HG03442 (cell line): ENCODE measurements around the gene TBX4.
"Not testable (repeated sequence)": the region's sequence is repeated elsewhere in the genome, so short reads cannot be mapped to it uniquely, and the experiment has no call there.

Experiments used
- ATAC-seq: cut with Tn5 transposase; IDR thresholded peaks from one replicate; pipeline ENCODE4 v1.9.1; 2021; ENCODE audit warnings: mild to moderate bottlenecking, moderate library complexity; ENCODE audit not compliant: unreplicated experiment

TBX4 gene

DNA sequence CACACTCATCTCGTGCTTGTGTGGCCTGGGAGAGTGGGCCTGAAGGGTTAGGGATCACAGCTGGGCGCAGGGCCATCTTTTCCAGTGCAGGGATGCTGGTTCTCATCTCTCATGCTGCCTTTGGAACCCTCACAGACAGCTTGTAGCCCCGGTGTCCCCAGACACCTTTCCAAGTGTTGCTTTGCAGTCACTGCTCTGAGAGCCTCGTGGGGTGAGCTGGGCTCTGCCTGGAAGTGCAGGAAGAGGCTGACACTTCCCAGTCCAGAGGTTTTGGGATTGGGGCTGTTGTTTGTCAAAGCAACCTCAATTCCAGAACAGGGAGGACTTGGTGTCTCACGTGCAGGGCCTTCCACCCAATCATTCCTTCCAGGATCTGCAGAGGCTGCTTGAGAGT is 28.2 kb downstream of the TBX4 start:
- no peak for ATAC-seq

DNA sequence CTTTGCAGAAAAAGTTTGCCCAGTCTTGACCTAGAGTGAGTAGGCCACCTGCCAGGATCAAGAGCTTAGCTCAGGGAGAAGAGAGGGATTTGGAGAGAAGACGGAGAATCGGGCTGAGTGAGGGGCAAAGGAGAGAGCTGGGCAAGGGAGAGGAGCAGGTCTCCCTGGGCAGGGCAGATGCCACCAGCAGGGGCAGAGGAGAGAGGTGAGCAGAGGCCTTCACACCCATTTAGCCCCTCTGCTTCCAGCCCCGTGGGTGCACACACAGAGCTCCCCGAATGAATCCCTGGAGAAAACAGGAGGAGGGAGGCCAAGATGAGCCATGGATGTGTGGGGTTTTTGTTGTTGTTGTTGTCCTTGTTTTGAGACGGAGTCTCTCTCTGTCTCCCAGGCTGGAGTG is 29.2 kb downstream of the TBX4 start:
- no peak for ATAC-seq

DNA sequence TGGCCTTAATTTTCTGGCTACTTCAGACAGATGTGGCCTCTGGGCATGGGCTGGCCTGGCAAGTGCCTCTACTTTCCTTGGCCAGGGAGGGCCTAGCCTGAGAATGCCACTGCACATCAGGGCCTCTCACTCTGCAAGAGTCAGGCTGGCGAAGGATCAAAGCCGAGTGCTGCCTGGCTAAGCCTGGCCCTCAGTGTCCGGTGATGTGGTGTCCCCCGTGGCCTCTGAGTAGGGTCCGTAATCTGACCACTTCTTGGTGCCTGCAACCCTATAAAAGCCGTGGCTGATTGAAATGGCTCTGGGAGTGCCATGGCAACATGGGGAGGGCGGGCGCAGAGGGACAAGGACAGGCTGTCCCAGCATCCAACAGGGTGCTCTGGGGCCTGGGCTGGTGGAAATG is 30.2 kb downstream of the TBX4 start:
- ATAC-seq, result no peak

DNA sequence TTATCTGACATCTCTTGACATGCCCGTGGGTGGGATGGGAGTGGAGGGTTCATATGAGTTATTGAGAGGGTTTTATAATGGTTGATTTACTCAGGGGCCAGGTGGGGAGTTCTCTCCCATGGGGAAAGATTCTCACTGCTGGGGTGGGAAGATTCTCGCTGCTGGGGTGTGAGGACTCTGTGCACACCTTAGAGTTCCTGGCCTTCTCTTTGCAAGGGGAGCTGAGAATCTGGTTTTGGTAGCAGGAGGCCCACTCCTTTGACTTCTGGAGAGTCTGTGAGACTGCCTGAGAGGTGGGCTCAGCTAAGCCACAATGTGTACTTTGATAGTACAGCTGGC is 31.5 kb downstream of the TBX4 start:
- no peak for ATAC-seq

DNA sequence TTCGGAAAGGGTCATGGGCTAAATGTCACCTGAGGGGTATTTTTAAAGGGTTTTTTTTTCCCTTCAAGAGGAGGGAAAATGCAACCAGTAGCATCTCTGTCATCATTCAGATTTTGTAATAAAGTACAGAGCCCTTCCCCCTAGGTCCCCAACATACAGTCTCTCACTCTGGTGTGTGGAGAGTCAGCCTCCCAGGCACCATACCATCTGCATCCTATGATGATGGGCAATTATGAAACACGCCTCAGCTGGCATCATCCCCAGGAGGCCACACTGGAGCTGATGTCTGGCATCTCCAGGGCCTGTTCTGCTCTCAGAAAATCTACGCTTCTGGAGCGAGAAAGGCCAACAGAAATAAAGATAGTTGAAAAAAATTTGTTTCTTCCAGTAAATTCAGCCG is 32.0 kb downstream of the TBX4 start:
- no peak for ATAC-seq

DNA sequence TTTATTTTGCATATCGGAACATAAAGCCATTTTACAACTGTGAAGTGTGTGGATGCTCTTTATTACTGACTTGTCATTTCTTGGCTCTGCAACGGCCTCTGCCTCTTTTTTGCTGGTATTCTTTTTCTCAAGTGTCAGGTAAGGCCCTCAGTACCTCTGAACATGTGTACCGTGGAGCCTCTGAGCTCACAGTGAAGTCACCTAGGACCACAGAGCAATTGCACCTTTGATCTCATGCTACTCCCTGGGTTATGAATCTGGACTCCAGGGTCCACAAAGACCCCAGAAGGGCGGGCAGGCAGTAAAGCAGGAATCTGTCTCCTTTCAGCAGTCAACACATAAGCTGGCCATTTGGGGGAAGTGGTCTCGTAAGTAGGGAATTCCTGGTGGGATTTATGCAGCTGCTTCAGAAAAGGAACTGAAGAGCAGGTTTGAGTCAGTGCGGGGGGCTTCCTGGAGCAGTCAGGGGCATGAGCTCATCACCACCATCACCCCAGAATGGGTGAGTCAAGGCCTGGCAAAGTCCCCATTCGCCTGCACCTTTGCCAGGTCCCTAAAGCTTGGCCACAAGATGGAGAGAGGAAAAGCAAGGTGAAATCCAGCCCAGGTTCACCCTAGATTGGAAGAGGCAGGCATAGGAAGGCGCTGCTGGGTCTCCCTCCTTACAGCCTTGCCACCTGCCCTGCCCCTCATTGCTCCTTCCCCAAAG is 33.0 kb downstream of the TBX4 start:
- no peak for ATAC-seq

DNA sequence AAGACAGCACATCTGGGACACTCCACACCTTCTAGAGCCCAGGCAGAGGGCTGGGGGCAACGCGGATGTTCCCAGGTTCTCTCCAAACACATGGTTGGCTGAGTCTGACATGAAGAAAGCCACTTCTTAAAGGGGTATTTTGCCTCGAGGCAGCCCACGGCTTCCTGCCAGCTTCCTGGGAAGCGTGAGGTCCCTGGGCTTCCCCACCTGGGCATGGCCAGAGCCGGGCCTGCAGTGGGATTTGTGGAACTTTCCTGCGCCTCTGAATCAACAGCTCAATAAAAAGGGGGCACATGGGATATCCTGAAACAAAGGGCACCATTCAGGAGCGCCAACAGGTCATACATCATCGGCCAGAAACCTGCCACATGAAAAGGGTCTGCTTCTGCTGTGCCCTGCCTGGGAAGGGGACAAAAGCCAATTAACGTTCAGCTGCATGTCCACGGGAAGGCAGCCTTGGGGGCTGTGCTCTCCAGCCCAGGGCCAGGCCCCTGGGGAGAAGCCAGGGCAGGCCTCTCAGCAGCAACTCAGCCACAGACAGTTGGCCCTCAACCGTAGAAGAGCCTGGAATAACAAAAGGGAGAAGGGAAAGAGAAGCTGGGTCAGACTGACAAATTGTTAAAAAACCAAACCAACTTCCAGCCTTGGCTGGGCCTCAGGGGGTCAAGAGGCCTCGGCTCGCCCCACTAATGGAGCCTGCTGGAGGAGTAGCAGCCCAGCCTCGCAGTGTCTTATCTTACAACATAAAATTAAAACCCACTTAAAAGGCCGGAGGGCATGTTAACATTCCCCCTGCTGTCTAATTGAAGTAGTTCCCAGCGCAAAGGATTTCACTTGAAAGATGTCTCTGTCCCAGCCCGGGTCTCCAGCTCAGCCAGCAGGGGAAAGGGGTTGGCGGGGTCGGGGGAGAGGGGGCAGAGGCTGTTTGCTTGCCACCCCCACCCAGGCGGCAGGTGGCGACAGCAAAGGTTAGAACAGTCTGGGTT is 34.2 kb downstream of the TBX4 start:
- no peak for ATAC-seq

DNA sequence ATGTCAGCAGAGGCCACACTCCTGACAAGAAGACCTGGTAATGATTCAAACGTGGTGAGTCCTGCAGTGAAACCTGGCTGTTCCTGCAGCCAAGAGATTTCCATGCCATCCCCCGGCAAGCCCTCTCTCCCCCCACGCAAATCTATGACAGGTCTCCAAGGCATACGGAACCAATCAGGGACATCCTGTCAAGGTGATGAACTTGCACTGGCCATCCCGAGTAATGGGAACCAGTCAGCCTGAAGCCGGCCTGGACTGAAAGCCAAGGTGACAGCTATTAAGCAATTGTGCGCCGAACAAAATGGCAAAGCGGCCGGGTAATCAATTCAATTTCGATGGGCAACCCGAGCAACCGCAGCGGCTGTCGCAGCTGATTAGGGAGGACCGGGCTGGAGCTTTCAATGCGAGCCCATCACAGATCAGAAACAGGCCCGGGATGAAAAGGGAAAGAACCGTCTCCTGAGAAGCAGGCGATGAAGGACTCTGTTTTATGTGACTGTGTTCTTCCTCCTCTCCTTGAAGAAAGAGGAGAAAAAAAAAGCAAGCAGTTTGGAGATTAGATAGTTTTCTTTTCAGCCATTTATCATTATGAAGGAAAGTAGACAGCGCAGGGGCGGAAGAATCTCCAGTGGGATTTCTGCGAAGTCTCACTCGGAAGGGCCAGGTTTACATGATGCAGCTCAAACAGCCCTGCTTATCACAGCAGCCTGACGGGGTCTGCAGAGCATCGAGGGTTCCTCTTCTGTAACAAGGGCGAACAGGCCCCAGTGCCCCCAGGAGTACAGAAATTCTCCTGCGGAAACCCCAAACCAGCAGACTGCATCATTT is 35.2 kb downstream of the TBX4 start:
- ATAC-seq, result no peak

DNA sequence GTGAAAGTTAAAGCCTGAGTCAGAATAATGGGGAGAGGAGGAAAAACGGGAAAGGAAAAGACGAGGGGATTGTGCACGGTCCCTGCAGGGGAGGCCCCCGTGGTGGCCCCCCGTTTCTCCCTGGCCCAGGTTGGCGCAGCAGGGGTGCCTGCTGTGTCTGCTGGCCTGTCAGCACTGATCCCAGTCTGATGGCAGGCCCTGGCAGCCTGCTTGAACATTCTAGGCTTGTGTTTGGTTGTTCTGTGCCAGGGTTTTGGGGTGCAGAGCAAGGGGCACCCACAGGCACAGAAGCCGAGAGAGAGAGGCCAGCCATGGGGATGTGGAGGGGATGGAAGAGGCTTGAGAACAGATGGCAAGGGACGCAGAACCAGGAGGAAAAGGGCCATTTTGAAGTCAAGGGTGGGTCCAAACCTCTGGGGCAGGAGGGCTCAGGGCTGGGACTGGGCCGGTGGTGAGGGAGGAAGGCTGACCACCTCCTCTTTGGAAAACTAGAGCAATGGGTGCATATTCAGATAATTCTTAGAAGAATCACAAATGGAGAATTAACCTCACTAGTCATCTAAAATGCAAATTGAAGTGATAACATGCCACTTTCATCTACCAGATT is 35.9 kb downstream of the TBX4 start:
- no peak for ATAC-seq

DNA sequence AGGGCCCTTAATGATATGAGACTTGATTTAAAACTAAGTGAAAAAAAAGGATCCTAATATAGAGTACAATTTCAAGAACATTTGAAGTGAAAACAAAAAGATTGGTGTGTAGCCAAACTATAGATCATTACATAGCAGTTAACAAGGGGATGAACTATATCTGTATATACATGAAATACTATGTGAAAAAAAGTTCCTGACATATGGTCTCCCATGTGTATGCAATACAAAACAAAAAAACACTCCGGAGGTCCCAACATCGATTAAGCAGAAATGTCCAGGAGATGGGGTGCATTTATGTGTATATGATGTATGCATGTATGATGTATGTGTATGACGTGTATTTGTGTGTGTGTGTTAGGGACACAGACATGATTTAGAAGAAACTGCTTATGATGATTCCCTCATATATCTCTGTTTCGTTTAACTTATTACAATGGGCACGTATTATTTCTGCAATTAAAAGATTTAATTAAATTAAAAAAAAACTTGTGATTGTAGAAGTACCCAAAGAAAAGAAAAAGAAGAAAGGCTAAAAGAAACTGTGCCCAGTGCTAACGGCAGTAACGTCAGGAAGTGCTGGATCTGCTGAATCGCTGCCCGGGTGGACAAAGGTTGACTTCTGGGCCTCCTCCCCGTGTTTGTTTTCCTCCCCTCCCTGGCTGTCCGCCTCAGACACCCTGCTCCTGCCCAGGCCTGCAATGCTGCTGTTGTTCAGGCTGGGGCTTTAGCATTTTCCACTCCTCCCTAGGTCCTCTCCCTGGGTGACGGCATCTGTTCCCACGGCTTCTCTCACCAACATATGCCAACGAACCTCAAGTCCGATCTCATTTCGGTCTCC is 36.9 kb downstream of the TBX4 start:
- ATAC-seq, result no peak

DNA sequence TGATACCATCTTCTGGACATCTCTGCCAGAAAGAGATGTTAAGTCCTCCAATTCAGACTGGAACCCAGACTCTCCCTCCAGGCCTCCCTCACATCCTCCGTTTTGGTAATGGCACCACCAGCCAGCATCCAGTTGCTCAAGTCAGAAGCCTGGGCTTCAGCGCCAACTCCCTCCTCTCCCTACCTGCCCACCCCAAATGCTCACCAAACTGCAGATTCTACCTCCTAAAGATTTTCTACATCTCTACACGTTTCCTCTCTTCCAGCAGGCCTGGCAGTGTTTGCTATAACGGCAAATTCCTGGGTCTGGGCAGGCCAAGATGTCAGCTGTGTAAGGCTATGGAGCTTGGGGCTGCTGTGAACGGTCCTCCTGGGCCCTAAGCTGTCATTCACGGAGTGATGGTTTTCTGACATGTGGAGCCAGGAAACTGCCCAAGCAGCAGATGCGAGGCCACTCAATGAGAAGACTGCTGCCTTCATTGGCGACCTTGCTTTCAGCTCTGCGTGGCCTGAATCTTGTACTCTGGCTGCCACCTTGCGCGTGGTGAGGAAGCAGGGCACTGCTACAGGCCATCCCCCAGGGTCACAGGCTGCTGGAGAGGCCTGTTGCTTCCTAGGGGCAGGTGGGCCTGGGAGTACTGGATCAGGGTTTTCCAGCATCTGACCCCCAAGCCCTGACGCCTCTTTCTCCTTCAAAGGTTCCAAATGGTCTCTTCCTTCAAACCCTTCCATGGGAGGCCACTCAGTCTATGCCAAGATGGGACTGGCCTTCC is 37.7 kb downstream of the TBX4 start:
- ATAC-seq, result no peak

DNA sequence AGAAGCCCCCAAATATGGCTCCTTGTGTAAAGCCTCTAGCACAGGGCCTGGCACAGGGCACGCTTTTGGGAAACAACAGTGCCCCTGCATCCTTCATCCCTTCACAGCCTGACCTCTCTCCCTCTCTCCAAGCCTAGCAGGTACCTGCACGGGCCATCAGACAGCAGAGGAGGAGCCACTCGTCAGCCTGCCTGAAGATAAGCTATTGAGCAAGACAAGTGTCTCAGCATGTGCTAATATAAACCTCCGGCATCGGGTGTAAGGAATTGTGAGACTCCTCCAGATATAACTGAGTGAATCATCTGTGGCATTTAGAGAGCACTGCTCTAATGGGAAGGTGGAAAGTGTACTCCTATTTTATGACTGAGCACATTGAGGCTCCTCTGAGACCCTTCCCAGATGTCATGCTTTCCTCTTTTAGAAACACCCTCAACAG is 38.3 kb downstream of the TBX4 start:
- ATAC-seq, result no peak

DNA sequence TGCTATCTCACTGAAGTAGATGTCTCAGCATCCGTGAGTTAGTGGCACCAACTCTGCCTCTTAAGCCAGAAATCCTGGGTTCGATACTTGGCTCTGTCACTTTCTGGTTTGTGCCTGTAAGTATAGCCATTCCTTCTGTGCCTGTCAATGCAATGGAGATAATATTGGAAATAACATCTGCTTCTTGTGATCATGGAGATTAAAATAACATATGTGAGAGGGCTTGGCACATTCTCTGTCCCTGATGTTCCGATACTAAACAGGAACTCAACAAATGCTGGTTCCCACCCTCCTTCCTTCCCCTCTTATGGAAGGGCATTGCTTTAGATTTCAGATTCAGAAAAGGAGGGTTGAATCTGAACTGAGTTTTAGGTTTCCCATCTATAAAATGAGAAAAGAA is 39.8 kb downstream of the TBX4 start:
- ATAC-seq, result no peak

DNA sequence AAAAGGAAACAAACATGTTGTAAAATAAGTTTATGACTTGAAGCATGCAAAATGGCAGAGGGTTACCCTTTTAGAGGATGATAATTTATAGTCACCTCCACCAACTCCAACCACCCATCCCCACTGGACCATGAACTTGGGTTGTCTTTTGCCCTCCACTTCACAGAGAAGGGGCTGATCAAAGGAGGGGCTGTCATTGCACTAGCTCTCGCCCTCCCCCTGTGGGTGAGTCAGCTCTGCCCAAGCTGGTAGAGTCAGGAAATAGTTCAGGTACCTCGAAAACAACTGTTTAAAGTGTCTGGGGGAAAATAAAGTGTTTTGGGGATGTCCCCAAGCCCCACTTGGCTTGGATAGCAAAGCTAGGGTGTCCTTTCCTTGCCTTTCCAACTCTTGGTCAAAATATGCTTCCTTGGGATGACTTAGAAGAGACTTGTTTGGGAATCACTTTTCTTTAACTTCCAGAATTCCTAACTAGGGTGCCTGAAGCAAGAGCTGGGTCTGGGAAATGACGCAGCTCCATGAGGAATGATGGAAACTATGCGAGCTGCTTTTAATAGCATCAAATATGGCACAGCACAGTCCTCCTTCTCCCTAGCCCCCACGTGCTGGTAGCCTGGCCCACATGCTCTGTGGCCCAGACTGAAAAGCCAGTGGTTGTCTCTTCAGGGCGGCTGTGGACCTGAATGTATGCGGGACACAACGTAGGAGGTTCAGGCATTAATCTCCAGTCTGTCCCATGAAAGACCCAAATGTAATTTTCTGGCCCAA is 40.7 kb downstream of the TBX4 start:
- ATAC-seq, result no peak

DNA sequence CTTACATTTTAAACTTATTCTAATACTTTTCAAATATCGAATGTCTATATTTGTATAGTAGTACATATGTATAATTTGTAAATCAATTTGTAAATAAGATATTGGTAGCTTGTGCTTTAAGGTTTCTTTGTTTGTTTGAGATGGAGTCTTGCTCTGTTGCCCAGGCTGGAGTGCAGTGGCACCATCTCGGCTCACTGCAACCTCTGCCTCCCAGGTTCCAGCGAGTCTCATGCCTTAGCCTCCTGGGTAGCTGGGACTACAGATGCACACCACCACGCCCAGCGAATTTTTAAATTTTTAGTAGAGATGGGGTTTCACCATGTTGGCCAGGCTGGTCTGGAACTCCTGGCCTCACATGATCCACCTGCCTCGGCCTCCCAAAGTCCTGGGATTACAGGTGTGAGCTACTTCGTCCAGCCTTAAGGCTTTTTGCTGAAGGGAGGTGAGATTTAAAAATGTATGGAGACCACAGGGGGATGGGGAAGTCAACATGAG is 41.7 kb downstream of the TBX4 start:
- not testable (repeated sequence) for ATAC-seq

DNA sequence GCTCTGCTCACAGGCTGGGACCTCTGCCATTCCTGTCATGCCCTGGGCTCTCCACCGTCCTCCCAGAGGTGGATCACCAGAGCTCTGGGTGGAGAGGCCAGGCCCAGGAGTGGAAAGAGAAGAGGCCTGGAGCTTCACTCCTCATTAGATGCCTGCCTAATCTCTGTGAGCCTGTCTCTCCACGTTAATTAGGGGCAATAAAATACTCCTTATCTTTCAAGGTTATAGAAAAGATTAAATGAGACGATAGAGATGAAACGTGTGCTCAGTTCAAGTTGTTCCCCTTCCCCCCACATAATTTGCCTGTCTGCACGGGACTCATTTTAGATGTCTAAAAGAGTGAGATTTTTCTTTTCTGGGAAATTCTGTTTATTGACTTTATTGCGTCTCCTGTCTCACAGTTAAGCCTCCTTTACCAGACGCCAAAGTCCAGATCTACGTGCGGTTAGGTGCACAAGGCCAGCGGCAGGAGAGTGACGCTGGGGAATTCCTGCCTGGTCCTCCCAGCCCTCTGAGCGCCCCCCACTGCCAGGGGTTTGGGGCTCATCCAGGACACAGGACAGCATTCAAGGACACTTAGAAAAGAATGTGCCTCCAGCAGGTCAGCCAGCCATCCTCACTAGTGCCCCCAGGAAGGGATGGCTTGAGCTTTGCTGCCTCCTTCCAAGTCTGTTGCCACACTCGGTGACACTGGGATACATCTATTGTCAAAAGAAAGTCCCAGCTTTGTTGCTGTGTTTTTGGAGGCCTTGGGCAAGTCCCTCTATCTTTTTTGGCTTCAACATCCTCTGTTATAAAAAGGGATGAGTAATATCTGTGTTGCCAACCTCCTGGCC is 42.3 kb downstream of the TBX4 start:
- no peak for ATAC-seq

DNA sequence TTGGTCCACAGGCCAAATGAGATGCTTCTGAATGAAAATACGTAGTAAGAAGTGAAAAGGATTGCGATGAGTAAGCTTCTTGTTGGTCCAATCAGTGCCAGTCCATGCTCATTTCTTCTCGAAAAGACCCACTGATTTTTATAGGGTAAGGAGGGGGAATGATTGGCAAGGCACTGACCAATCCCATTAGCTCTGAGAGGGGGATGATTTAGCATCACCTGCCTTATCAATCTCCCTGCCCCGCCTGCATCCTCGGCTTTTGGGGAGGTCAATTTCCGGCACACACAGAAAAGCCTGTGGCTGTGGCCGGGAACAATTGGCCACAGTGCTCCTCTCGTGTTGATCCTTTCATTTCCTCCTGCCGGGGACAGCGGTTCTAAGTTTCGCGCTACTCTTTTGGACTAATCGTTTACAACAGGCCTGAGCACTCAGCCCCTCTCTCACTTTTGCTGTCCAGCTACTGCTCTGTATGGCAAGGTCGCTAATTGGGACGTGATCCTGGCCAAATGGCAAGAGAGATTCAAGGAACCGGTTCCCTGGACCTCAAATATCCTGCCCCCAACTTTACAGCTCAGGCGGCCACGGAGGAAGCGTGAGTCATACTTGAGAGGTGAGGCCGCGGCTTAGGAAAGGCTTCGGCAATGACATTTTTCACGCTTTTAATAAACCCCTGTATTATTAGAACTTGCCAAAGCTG is 43.1 kb downstream of the TBX4 start:
- ATAC-seq, result no peak
